Endothelial cell of umbilical vein (primary cell): ENCODE data around the gene DNAJB12.

ENCODE experiments used
- MYC ChIP-seq: IDR thresholded peaks from one replicate; pipeline ENCODE4 v1.6.1; 2011; ENCODE audit warnings: mild to moderate bottlenecking, low read depth, low read length
- POLR2A ChIP-seq: IDR thresholded peaks from 2 replicates; pipeline ENCODE4 v1.6.1; 2012; ENCODE audit warnings: low read depth, mild to moderate bottlenecking, control low read depth, low read length
- POLR2AphosphoS5 ChIP-seq: IDR thresholded peaks from 2 replicates; pipeline ENCODE4 v1.6.1; 2012; ENCODE audit warnings: low read depth, mild to moderate bottlenecking, control low read depth, low read length, moderate library complexity; ENCODE audit not compliant: insufficient read depth
- TF ChIP-seq, protein P1 (sequence below), 2 donors: IDR thresholded peaks; 1 replicate in 1 of 2; 2 replicates in 1 of 2; pipeline ENCODE4 v1.5.1; 2011; ENCODE audit warnings: low read length in 2 of 2, mild to moderate bottlenecking in 2 of 2, moderate library complexity in 2 of 2, control low read depth in 1 of 2, inconsistent platforms in 1 of 2, low read depth in 1 of 2; ENCODE audit not compliant: insufficient read depth in 1 of 2; ENCODE audit errors: extremely low read depth in 1 of 2
- TF ChIP-seq, protein P2 (sequence below): IDR thresholded peaks from 2 replicates; pipeline ENCODE4 v1.6.1; 2011; ENCODE audit not compliant: insufficient read depth, insufficient read length

DNA sequence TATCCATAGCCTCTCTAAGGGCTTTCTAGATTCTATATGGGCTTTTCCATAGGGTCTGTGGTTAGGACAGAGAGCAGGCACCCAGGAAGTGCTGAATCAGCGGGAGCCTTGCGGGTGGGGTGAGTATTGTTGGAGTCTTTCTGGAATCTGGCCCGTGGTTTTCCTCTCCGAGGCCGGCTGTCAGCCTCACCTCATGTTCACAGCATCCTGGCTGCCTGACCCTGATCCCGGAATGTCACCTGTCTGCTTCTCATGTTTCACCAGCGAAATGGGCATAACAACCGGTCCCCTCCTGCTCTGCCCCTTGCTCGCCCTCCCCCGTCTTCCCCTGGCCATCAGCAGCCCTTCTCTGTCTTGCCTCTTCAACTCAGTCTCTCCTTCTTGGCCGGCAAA lies 44.5 kb downstream of the DNAJB12 start:
- TF ChIP-seq, protein P1, sequence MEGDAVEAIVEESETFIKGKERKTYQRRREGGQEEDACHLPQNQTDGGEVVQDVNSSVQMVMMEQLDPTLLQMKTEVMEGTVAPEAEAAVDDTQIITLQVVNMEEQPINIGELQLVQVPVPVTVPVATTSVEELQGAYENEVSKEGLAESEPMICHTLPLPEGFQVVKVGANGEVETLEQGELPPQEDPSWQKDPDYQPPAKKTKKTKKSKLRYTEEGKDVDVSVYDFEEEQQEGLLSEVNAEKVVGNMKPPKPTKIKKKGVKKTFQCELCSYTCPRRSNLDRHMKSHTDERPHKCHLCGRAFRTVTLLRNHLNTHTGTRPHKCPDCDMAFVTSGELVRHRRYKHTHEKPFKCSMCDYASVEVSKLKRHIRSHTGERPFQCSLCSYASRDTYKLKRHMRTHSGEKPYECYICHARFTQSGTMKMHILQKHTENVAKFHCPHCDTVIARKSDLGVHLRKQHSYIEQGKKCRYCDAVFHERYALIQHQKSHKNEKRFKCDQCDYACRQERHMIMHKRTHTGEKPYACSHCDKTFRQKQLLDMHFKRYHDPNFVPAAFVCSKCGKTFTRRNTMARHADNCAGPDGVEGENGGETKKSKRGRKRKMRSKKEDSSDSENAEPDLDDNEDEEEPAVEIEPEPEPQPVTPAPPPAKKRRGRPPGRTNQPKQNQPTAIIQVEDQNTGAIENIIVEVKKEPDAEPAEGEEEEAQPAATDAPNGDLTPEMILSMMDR (IDR thresholded peaks at IDR 0.05; ENCODE audit: extremely low read depth in 1 of 2, insufficient read depth in 1 of 2, low read depth in 1 of 2, low read length in 2 of 2): no peak
- TF ChIP-seq POLR2A (no peak), POLR2AphosphoS5 (no peak), MYC (no peak)
- TF ChIP-seq, protein P2, sequence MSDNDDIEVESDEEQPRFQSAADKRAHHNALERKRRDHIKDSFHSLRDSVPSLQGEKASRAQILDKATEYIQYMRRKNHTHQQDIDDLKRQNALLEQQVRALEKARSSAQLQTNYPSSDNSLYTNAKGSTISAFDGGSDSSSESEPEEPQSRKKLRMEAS: no peak
